CD14-positive monocyte (primary cell): Measurements from ENCODE around the gene CHPT1. TPM values are rescaled to one million over a fixed set of nuclear protein-coding genes. Genes with fewer than 3 reads are reported as not detected.

Experiments used
- DNase-seq, 3 donors: peaks; one replicate each; pipeline ENCODE4 v3.0.0-alpha.2; 2011 to 2022
- H2AFZ ChIP-seq: 2 replicates; pipeline ENCODE4 v1.6.0; 2012; ENCODE audit warnings: mild to moderate bottlenecking, low read depth, low read length, inconsistent platforms; ENCODE audit not compliant: insufficient read depth, poor library complexity, severe bottlenecking
- H3K27ac ChIP-seq, 2 donors: 1 replicate in 1 of 2; 2 replicates in 1 of 2; pipeline ENCODE4 v1.5.1; 2012 to 2013; ENCODE audit warnings: low read length in 2 of 2, control low read depth in 1 of 2, inconsistent platforms in 1 of 2, low read depth in 1 of 2, mild to moderate bottlenecking in 1 of 2
- H3K27me3 ChIP-seq, 2 donors: one replicate each; pipeline versions ENCODE4 v1.6.0 to v1.6.1; 2011 to 2013; ENCODE audit warnings: low read length in 2 of 2; ENCODE audit not compliant: control insufficient read depth in 2 of 2, insufficient read depth in 2 of 2
- H3K36me3 ChIP-seq, 2 donors: replicated peaks in 1 of 2; 1 replicate in 1 of 2; 2 replicates in 1 of 2; pipeline versions ENCODE4 v1.5.1 to v1.6.1; 2012 to 2013; ENCODE audit warnings: low read length in 2 of 2, control low read depth in 1 of 2, inconsistent platforms in 1 of 2, mild to moderate bottlenecking in 1 of 2; ENCODE audit not compliant: insufficient read depth in 2 of 2, control insufficient read depth in 1 of 2
- H3K4me1 ChIP-seq, 2 donors: 1 replicate in 1 of 2; 2 replicates in 1 of 2; pipeline versions ENCODE4 v1.5.1 to v1.6.1; 2012 to 2013; ENCODE audit warnings: low read length in 2 of 2, control low read depth in 1 of 2, inconsistent platforms in 1 of 2, mild to moderate bottlenecking in 1 of 2, moderate library complexity in 1 of 2; ENCODE audit not compliant: insufficient read depth in 2 of 2, control insufficient read depth in 1 of 2
- H3K4me2 ChIP-seq: replicated peaks from 2 replicates; pipeline ENCODE3; 2012; ENCODE audit warnings: low read length, moderate library complexity, mild to moderate bottlenecking; ENCODE audit not compliant: poor library complexity, severe bottlenecking; ENCODE audit errors: extremely low read depth
- H3K4me3 ChIP-seq, 3 experiments: fragments of 200-600 bp in 1 of 3; sonication (generic) in 1 of 3; replicated peaks in 1 of 3; 1 replicate in 2 of 3; 2 replicates in 1 of 3; pipeline ENCODE4 v1.5.1; 2011 to 2013; ENCODE audit warnings: low read length in 3 of 3, mild to moderate bottlenecking in 3 of 3, control low read depth in 2 of 3, low read depth in 2 of 3, inconsistent platforms in 1 of 3, moderate library complexity in 1 of 3
- H3K79me2 ChIP-seq: 2 replicates; pipeline ENCODE4 v1.6.0; 2012; ENCODE audit warnings: mild to moderate bottlenecking, control low read depth, inconsistent platforms, low read length, moderate library complexity; ENCODE audit not compliant: insufficient read depth
- H3K9ac ChIP-seq: 2 replicates; pipeline ENCODE4 v1.6.0; 2017; ENCODE audit warnings: low read length, mild to moderate bottlenecking; ENCODE audit not compliant: insufficient read depth, poor library complexity, severe bottlenecking
- H3K9me3 ChIP-seq, 2 donors: replicated peaks in 1 of 2; 1 replicate in 1 of 2; 2 replicates in 1 of 2; pipeline versions ENCODE4 v1.5.1 to v1.6.1; 2012 to 2013; ENCODE audit warnings: low read length in 2 of 2, control low read depth in 1 of 2; ENCODE audit not compliant: control insufficient read depth in 1 of 2, insufficient read depth in 1 of 2
- H4K20me1 ChIP-seq: 2 replicates; pipeline ENCODE4 v1.6.0; 2012; ENCODE audit warnings: mild to moderate bottlenecking, low read length, control low read depth, moderate library complexity; ENCODE audit not compliant: insufficient read depth
- H3K27ac Mint-ChIP-seq, 7 donors: one replicate each; pipeline ENCODE4 v1.8.0; 2020; ENCODE audit warnings: mild to moderate bottlenecking in 7 of 7, mixed read lengths in 7 of 7, moderate library complexity in 6 of 7, inconsistent platforms in 2 of 7
- H3K27me3 Mint-ChIP-seq, 3 donors: one replicate each; pipeline ENCODE4 v1.8.0; 2021 to 2022; ENCODE audit warnings: low read depth in 3 of 3, mild to moderate bottlenecking in 3 of 3, mixed read lengths in 3 of 3, moderate library complexity in 3 of 3, inconsistent platforms in 1 of 3
- H3K36me3 Mint-ChIP-seq, 2 donors: one replicate each; pipeline ENCODE4 v1.8.0; 2020; ENCODE audit warnings: mixed read lengths in 2 of 2, inconsistent platforms in 1 of 2, mild to moderate bottlenecking in 1 of 2
- H3K4me1 Mint-ChIP-seq: one replicate; pipeline ENCODE4 v1.8.0; 2020; ENCODE audit warnings: mild to moderate bottlenecking, mixed read lengths
- H3K4me3 Mint-ChIP-seq, 2 donors: one replicate each; pipeline ENCODE4 v1.8.0; 2020; ENCODE audit warnings: mild to moderate bottlenecking in 2 of 2, mixed read lengths in 2 of 2, moderate library complexity in 1 of 2
- H3K9me3 Mint-ChIP-seq, 7 donors: one replicate each; pipeline ENCODE4 v1.8.0; 2020 to 2022; ENCODE audit warnings: mixed read lengths in 7 of 7, mild to moderate bottlenecking in 6 of 7, moderate library complexity in 6 of 7, inconsistent platforms in 2 of 7
- WGBS: methylation state at CpG from one replicate; pipeline ENCODE4 v1.1.5; 2013; ENCODE audit warnings: missing lambda C conversion rate; ENCODE audit not compliant: insufficient coverage; 5-methylcytosine and 5-hydroxymethylcytosine counted together
- intact Hi-C, 2 donors: fragments of 100-400 bp; cut with micrococcal nuclease; formaldehyde crosslinking; loops; one replicate each; pipeline versions ENCODE4 v1.15.0 to v1.15.1; 2023
- polyA plus RNA-seq, 3 donors: library from polyadenylated mRNA; depleted of rRNA in 1 of 3; unstranded in 2 of 3; stranded (reverse) in 1 of 3; fragments of 300-500 nt in 2 of 3; fragments of >200 nt in 1 of 3; fragmentation: Illumina TruSeq in 2 of 3; gene quantifications; 1 replicate in 2 of 3; 2 replicates in 1 of 3; pipeline ENCODE4 v1.2.3, GENCODE V29; 2012 to 2021
- TF ChIP-seq, protein P1 (sequence below): fragments of 200-600 bp; IDR thresholded peaks from one replicate; pipeline ENCODE4 v1.8.0; 2022; ENCODE audit warnings: antibody characterized with exemption, mild to moderate bottlenecking

The CHPT1 gene
- polyA plus RNA-seq, 3 donors: 30.9 to 92.7 (median 36.7) TPM

GRCh38 chr12:101737476-101737875 lies 40.0 kb downstream of the CHPT1 start:
- Mint-ChIP-seq H3K9me3 (peaks cover 0 to 10% (median 4%) of the 10 kb centered on the region in 7 donors), H3K36me3 (peaks cover 56 to 71% of the 10 kb centered on the region in 2 donors), H3K4me1 (no peaks in the 10 kb centered on the region), H3K27me3 (peaks cover 0 to 2% (median 1%) of the 10 kb centered on the region in 3 donors), H3K4me3 (no peak overlapping the region), H3K27ac (peak overlapping the region in 1 of 7 donors; percentile 6)
- Histone ChIP-seq H3K79me2 (no peaks in the 10 kb centered on the region), H3K4me1 (no peaks in the 10 kb centered on the region), H3K36me3 (peaks cover 58 to 77% of the 10 kb centered on the region in 2 donors), H3K27me3 (no peaks in the 10 kb centered on the region), H4K20me1 (no peaks in the 10 kb centered on the region), H3K4me3 (no peak overlapping the region), H3K9me3 (peaks cover 0 to 8% of the 10 kb centered on the region in 2 donors), H3K4me2 (no peak overlapping the region), H3K9ac (no peak overlapping the region), H2AFZ (no peak overlapping the region), H3K27ac (no peak overlapping the region)
- TF ChIP-seq, protein P1, sequence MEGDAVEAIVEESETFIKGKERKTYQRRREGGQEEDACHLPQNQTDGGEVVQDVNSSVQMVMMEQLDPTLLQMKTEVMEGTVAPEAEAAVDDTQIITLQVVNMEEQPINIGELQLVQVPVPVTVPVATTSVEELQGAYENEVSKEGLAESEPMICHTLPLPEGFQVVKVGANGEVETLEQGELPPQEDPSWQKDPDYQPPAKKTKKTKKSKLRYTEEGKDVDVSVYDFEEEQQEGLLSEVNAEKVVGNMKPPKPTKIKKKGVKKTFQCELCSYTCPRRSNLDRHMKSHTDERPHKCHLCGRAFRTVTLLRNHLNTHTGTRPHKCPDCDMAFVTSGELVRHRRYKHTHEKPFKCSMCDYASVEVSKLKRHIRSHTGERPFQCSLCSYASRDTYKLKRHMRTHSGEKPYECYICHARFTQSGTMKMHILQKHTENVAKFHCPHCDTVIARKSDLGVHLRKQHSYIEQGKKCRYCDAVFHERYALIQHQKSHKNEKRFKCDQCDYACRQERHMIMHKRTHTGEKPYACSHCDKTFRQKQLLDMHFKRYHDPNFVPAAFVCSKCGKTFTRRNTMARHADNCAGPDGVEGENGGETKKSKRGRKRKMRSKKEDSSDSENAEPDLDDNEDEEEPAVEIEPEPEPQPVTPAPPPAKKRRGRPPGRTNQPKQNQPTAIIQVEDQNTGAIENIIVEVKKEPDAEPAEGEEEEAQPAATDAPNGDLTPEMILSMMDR: no peak
- DNase-seq: no peak
- intact Hi-C loops: no loop called here
- 94% methylated on average over 6 of the region's 6 CpGs for WGBS

- Histone ChIP-seq H3K4me2 (no peak within 1 kb of the TSS), H3K27me3 (no peaks in the 10 kb centered on the region), H3K9ac (no peak within 1 kb of the TSS), H4K20me1 (no peaks in the 10 kb centered on the region), H3K4me1 (no peaks in the 10 kb centered on the region), H3K79me2 (no peaks in the 10 kb centered on the region), H3K4me3 (no peak within 1 kb of the TSS), H3K36me3 (peaks cover 57 to 77% of the 10 kb centered on the region in 2 donors), H2AFZ (no peak within 1 kb of the TSS), H3K9me3 (peaks cover 0 to 8% of the 10 kb centered on the region in 2 donors), H3K27ac (no peak within 1 kb of the TSS)
- intact Hi-C loops: no loop called here
- Mint-ChIP-seq H3K9me3 (peaks cover 0 to 10% (median 4%) of the 10 kb centered on the region in 7 donors), H3K36me3 (peaks cover 60 to 79% of the 10 kb centered on the region in 2 donors), H3K27ac (peak within 1 kb of the TSS in 1 of 7 donors; percentile 55), H3K27me3 (peaks cover 0 to 2% (median 1%) of the 10 kb centered on the region in 3 donors), H3K4me3 (no peak within 1 kb of the TSS), H3K4me1 (no peaks in the 10 kb centered on the region)
- 98% methylated on average over 53 of the region's 57 CpGs for WGBS
- TF ChIP-seq, protein P1: no peak
- no peak for DNase-seq
Measured at GRCh38 chr12:101738920-101739665, 41.7 kb downstream of the CHPT1 start, which contains the start of gene SYCP3. SYCP3 (minus strand) TSS chr12:101739462; CDS start chr12:101737935, 1,527 bp downstream.
